Globus pallidus (tissue), 1 donor: ENCODE measurements around the gene FARS2.

Experiments used
- DNase-seq: peaks from one replicate; pipeline ENCODE4 v3.0.0-alpha.2; 2015; ENCODE audit warnings: low spot score

The FARS2 gene

GRCh38 chr6:5697508-5697907 is 436.2 kb downstream of the FARS2 start:
- DNase-seq, result no peak

- DNase-seq, result no peak
Measured at GRCh38 chr6:5698318-5698717, 437.0 kb downstream of the FARS2 start.

GRCh38 chr6:5699064-5699463 is 437.8 kb downstream of the FARS2 start:
- DNase-seq, result peak; percentile 29

- DNase-seq, result no peak
Measured at GRCh38 chr6:5701174-5701573, 439.9 kb downstream of the FARS2 start.

- no peak for DNase-seq
Measured at GRCh38 chr6:5704708-5705107, 443.4 kb downstream of the FARS2 start.

- no peak for DNase-seq
Measured at GRCh38 chr6:5705252-5705651, 443.9 kb downstream of the FARS2 start.

- no peak for DNase-seq
Measured at GRCh38 chr6:5706124-5707033, 445.1 kb downstream of the FARS2 start.

- DNase-seq, result no peak
Measured at GRCh38 chr6:5707281-5708045, 446.1 kb downstream of the FARS2 start.

GRCh38 chr6:5710516-5710915 is 449.2 kb downstream of the FARS2 start:
- no peak for DNase-seq

- DNase-seq, result no peak
Measured at GRCh38 chr6:5710936-5711335, 449.6 kb downstream of the FARS2 start.

GRCh38 chr6:5712349-5713215 is 451.3 kb downstream of the FARS2 start:
- DNase-seq, result no peak

GRCh38 chr6:5713519-5713918 is 452.2 kb downstream of the FARS2 start:
- DNase-seq, result no peak

- DNase-seq, result no peak
Measured at GRCh38 chr6:5718231-5718947, 457.1 kb downstream of the FARS2 start.

GRCh38 chr6:5723841-5724691 is 462.8 kb downstream of the FARS2 start:
- peak; percentile 59 for DNase-seq

- DNase-seq, result no peak
Measured at GRCh38 chr6:5724911-5725310, 463.6 kb downstream of the FARS2 start.

- DNase-seq, result no peak
Measured at GRCh38 chr6:5726976-5727718, 465.8 kb downstream of the FARS2 start.

- DNase-seq, result no peak
Measured at GRCh38 chr6:5728351-5729079, 467.2 kb downstream of the FARS2 start.

GRCh38 chr6:5729080-5729434 is 467.7 kb downstream of the FARS2 start:
- DNase-seq, result no peak

- DNase-seq, result no peak
Measured at GRCh38 chr6:5729813-5730517, 468.7 kb downstream of the FARS2 start.
